Fibroblast of pulmonary artery (primary cell): Measurements from ENCODE around the gene SNRNP25.

ENCODE experiments used
- DNase-seq: peaks from one replicate; pipeline ENCODE4 v3.0.0-alpha.2; 2010; ENCODE audit warnings: low read depth
- H3K4me3 ChIP-seq: replicated peaks from 2 replicates; pipeline ENCODE4 v1.5.1; 2011; ENCODE audit warnings: low read depth, mild to moderate bottlenecking, control low read depth, low read length, moderate library complexity
- CTCF ChIP-seq: IDR thresholded peaks from 2 replicates; pipeline ENCODE4 v1.5.1; 2011; ENCODE audit warnings: mild to moderate bottlenecking, control low read depth, low read length, inconsistent platforms; ENCODE audit errors: missing control alignments

The SNRNP25 gene

GRCh38 chr16:89391-90302, 36.0 kb downstream of the SNRNP25 start:
- no peak overlapping the region for H3K4me3 ChIP-seq
- TF ChIP-seq CTCF = no peak
- no peak for DNase-seq

GRCh38 chr16:91484-91883, 37.9 kb downstream of the SNRNP25 start:
- DNase-seq = peak; percentile 33
- no peak overlapping the region for H3K4me3 ChIP-seq
- no peak for TF ChIP-seq CTCF

- TF ChIP-seq CTCF = no peak
- H3K4me3 ChIP-seq = no peak overlapping the region
- no peak for DNase-seq
Measured at GRCh38 chr16:92431-93339, 39.1 kb downstream of the SNRNP25 start.

GRCh38 chr16:94918-95265, 41.3 kb downstream of the SNRNP25 start:
- TF ChIP-seq CTCF = no peak
- no peak overlapping the region for H3K4me3 ChIP-seq
- no peak for DNase-seq

GRCh38 chr16:96935-97381, 43.3 kb downstream of the SNRNP25 start:
- peak; percentile 86 for DNase-seq
- peak; percentile 95 for TF ChIP-seq CTCF
- H3K4me3 ChIP-seq = no peak overlapping the region

GRCh38 chr16:97822-98221, 44.2 kb downstream of the SNRNP25 start:
- H3K4me3 ChIP-seq = no peak overlapping the region
- no peak for TF ChIP-seq CTCF
- no peak for DNase-seq
